GM12892 (cell line): Measurements from ENCODE around the gene ING1.

Experiments
- POLR2AphosphoS5 ChIP-seq: IDR thresholded peaks from 2 replicates; pipeline ENCODE4 v1.6.1; 2011; ENCODE audit warnings: low read depth, low read length, control low read depth
- TAF1 ChIP-seq: IDR thresholded peaks from 2 replicates; pipeline ENCODE4 v1.6.1; 2011; ENCODE audit warnings: low read depth, mild to moderate bottlenecking, control low read depth, low read length, borderline replicate concordance

DNA sequence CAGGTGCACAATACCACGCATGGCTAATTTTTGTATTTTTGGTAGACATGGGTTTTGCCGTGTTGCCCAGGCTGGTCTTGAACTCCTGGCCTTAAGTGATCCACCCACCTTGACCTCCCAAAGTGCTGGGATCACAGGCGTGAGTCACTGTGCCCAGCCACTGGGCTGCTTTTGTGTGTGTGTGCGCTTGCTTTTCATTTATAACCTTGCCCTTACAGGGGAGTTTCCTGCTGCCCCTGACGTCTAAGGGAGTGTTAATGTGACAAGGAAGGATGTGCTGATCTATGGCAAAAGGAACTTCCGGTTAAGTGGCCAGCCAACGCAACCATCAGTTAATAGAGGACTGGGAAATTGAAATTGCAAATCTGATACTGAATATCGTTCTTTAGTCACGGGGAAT, 57.7 kb downstream of the ING1 start:
- TF ChIP-seq TAF1 (no peak), POLR2AphosphoS5 (no peak)
